ENCODE results near the gene TJP1.

GRCh38 chr15:29838352-29839010, 16.2 kb upstream of the TJP1 start:
- TF ChIP-seq, protein P1, sequence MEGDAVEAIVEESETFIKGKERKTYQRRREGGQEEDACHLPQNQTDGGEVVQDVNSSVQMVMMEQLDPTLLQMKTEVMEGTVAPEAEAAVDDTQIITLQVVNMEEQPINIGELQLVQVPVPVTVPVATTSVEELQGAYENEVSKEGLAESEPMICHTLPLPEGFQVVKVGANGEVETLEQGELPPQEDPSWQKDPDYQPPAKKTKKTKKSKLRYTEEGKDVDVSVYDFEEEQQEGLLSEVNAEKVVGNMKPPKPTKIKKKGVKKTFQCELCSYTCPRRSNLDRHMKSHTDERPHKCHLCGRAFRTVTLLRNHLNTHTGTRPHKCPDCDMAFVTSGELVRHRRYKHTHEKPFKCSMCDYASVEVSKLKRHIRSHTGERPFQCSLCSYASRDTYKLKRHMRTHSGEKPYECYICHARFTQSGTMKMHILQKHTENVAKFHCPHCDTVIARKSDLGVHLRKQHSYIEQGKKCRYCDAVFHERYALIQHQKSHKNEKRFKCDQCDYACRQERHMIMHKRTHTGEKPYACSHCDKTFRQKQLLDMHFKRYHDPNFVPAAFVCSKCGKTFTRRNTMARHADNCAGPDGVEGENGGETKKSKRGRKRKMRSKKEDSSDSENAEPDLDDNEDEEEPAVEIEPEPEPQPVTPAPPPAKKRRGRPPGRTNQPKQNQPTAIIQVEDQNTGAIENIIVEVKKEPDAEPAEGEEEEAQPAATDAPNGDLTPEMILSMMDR (conservative IDR thresholded peaks at IDR 0.05; ENCODE audit: low read depth, low read length) = no peak
- no peak for TF ChIP-seq EZH2 (IDR thresholded peaks at IDR 0.05; ENCODE audit: low read length, unreplicated experiment)
- TF ChIP-seq EZH2phosphoT487 (IDR thresholded peaks at IDR 0.05; ENCODE audit: borderline replicate concordance, low read length) = no peak

Data from PC-3 (cell line).